SK-N-SH treated with all-trans-retinoic acid at 6 μM for 48 hours (cell line): ENCODE results near the gene FBXO47.
"Not testable (repeated sequence)": the region's sequence is repeated elsewhere in the genome, so short reads cannot be mapped to it uniquely, and the experiment has no call there.

Experiments used
- ATAC-seq: fragments of 200-7000 bp; cut with Tn5 transposase; 3 replicates; pipeline ENCODE4 v1.9.1; 2020; ENCODE audit warnings: mild to moderate bottlenecking, moderate library complexity
- ARNTL ChIP-seq: fragments of 450-650 bp; formaldehyde crosslinking; IDR thresholded peaks from 2 replicates; pipeline ENCODE4 v1.5.0; 2020; ENCODE audit warnings: low read depth, mild to moderate bottlenecking, moderate library complexity, borderline replicate concordance
- BACH2 ChIP-seq: fragments of 250-450 bp; sonication (Bioruptor Pico); IDR thresholded peaks from 2 replicates; pipeline ENCODE4 v1.9.0; 2021; ENCODE audit warnings: mild to moderate bottlenecking, borderline replicate concordance
- CREB5 ChIP-seq: fragments of 250-450 bp; sonication (Bioruptor Pico); IDR thresholded peaks from 2 replicates; pipeline ENCODE4 v1.5.1; 2020; ENCODE audit warnings: low read depth, mild to moderate bottlenecking, moderate library complexity
- CSRNP3 ChIP-seq: fragments of 250-450 bp; sonication (Bioruptor Pico); IDR thresholded peaks from 2 replicates; pipeline ENCODE4 v1.5.1; 2021; ENCODE audit warnings: mild to moderate bottlenecking, moderate library complexity
- ESRRG ChIP-seq: fragments of 250-450 bp; sonication (Bioruptor Pico); IDR thresholded peaks from 2 replicates; pipeline ENCODE4 v1.6.1; 2021; ENCODE audit warnings: mild to moderate bottlenecking
- GLIS3 ChIP-seq: fragments of 250-450 bp; sonication (Bioruptor Pico); IDR thresholded peaks from 2 replicates; pipeline ENCODE4 v1.5.0; 2020; ENCODE audit warnings: mild to moderate bottlenecking, moderate library complexity
- ISL1 ChIP-seq: fragments of 250-450 bp; sonication (Bioruptor Pico); IDR thresholded peaks from 2 replicates; pipeline ENCODE4 v2.1.2; 2022; ENCODE audit warnings: mild to moderate bottlenecking, moderate library complexity
- OSR1 ChIP-seq: fragments of 250-450 bp; sonication (Bioruptor Pico); IDR thresholded peaks from 2 replicates; pipeline ENCODE4 v1.8.0; 2022; ENCODE audit warnings: moderate library complexity, mild to moderate bottlenecking, inconsistent platforms
- PATZ1 ChIP-seq: fragments of 250-450 bp; sonication (Bioruptor Pico); IDR thresholded peaks from 2 replicates; pipeline ENCODE4 v1.8.0; 2020; ENCODE audit warnings: mild to moderate bottlenecking, moderate library complexity, borderline replicate concordance
- POU6F1 ChIP-seq: fragments of 250-450 bp; sonication (Bioruptor Pico); IDR thresholded peaks from 2 replicates; pipeline ENCODE4 v1.8.0; 2021; ENCODE audit warnings: low read depth, mild to moderate bottlenecking, moderate library complexity, borderline replicate concordance
- PPARA ChIP-seq: fragments of 250-450 bp; sonication (Bioruptor Pico); IDR thresholded peaks from 2 replicates; pipeline ENCODE4 v1.5.0; 2020; ENCODE audit warnings: mild to moderate bottlenecking, borderline replicate concordance
- RARB ChIP-seq: fragments of 250-450 bp; sonication (Bioruptor Pico); IDR thresholded peaks from 2 replicates; pipeline ENCODE4 v1.8.0; 2021; ENCODE audit warnings: mild to moderate bottlenecking, moderate library complexity
- SNAI2 ChIP-seq: fragments of 250-450 bp; sonication (Bioruptor Pico); IDR thresholded peaks from 2 replicates; pipeline ENCODE4 v1.5.0; 2020; ENCODE audit warnings: mild to moderate bottlenecking, moderate library complexity
- TCF4 ChIP-seq: fragments of 250-450 bp; sonication (Bioruptor Pico); IDR thresholded peaks from 2 replicates; pipeline ENCODE4 v1.8.0; 2021; ENCODE audit warnings: mild to moderate bottlenecking, moderate library complexity, borderline replicate concordance
- TOX ChIP-seq: fragments of 250-450 bp; sonication (Bioruptor Pico); IDR thresholded peaks from 2 replicates; pipeline ENCODE4 v1.8.0; 2021; ENCODE audit warnings: mild to moderate bottlenecking, moderate library complexity, borderline replicate concordance
- TSHZ2 ChIP-seq: fragments of 250-450 bp; sonication (Bioruptor Pico); IDR thresholded peaks from 2 replicates; pipeline ENCODE4 v1.5.0; 2020; ENCODE audit warnings: mild to moderate bottlenecking, moderate library complexity
- ZC3H10 ChIP-seq: fragments of 250-450 bp; sonication (Bioruptor Pico); IDR thresholded peaks from 2 replicates; pipeline ENCODE4 v1.5.1; 2021; ENCODE audit warnings: mild to moderate bottlenecking, moderate library complexity
- ZFP3 ChIP-seq: fragments of 250-450 bp; sonication (Bioruptor Pico); IDR thresholded peaks from 2 replicates; pipeline ENCODE4 v1.5.0; 2020; ENCODE audit warnings: mild to moderate bottlenecking, moderate library complexity
- ZFP30 ChIP-seq: fragments of 450-650 bp; formaldehyde crosslinking; IDR thresholded peaks from 2 replicates; pipeline ENCODE4 v1.5.0; 2022; ENCODE audit warnings: mild to moderate bottlenecking, moderate library complexity
- ZNF565 ChIP-seq: fragments of 450-650 bp; formaldehyde crosslinking; conservative IDR thresholded peaks from 2 replicates; pipeline ENCODE4 v1.5.0; 2020; ENCODE audit warnings: low read depth, mild to moderate bottlenecking, moderate library complexity
- ZNF70 ChIP-seq: fragments of 450-650 bp; formaldehyde crosslinking; IDR thresholded peaks from 2 replicates; pipeline ENCODE4 v1.5.0; 2020; ENCODE audit warnings: mild to moderate bottlenecking, moderate library complexity
- ZNF8 ChIP-seq: fragments of 450-650 bp; formaldehyde crosslinking; IDR thresholded peaks from 2 replicates; pipeline ENCODE4 v1.5.0; 2020; ENCODE audit warnings: mild to moderate bottlenecking, moderate library complexity

Gene FBXO47

GRCh38 chr17:38940404-38940803 is 26.8 kb downstream of the FBXO47 start:
- TF ChIP-seq CREB5 (CRISPR knock-in tag) (no peak), BACH2 (no peak), TCF4 (CRISPR knock-in tag) (no peak), RARB (no peak), ZFP30 (no peak), TOX (no peak), SNAI2 (CRISPR knock-in tag) (no peak), TSHZ2 (CRISPR knock-in tag) (no peak), ZFP3 (no peak), PPARA (no peak), OSR1 (no peak), ZC3H10 (no peak), ZNF70 (CRISPR knock-in tag) (no peak), ESRRG (CRISPR knock-in tag) (no peak), ARNTL (no peak), ISL1 (CRISPR knock-in tag) (no peak), ZNF565 (CRISPR knock-in tag) (no peak)
- ATAC-seq: no peak; the same call in 2 of the 3 replicates

GRCh38 chr17:38939987-38940386 is 27.2 kb downstream of the FBXO47 start:
- TF ChIP-seq ZFP3 (no peak), ISL1 (CRISPR knock-in tag) (no peak), PPARA (no peak), OSR1 (no peak), TCF4 (CRISPR knock-in tag) (no peak), ESRRG (CRISPR knock-in tag) (no peak), RARB (no peak), TSHZ2 (CRISPR knock-in tag) (no peak), POU6F1 (no peak), CREB5 (CRISPR knock-in tag) (no peak), PATZ1 (no peak), ZNF8 (CRISPR knock-in tag) (no peak), ZC3H10 (no peak), CSRNP3 (CRISPR knock-in tag) (no peak), GLIS3 (no peak)
- TF ChIP-seq, all 23 proteins: peak for 0
- ATAC-seq: no peak

- ATAC-seq: not testable (repeated sequence)
These were observed 33.2 kb downstream of the FBXO47 start for GRCh38 chr17:38933962-38934361.

GRCh38 chr17:38930782-38931181 is 36.4 kb downstream of the FBXO47 start:
- ATAC-seq: not testable (repeated sequence)
